Left ventricle myocardium inferior (tissue), 1 donor: ENCODE measurements around the gene EED. TPM values are rescaled to one million over a fixed set of nuclear protein-coding genes. Genes with fewer than 3 reads are reported as not detected.

Experiments used
- DNase-seq: peaks from one replicate; pipeline ENCODE4 v3.0.0-alpha.2; 2020
- H3K27ac ChIP-seq: fragments of 200-600 bp; replicated peaks from 2 replicates; pipeline ENCODE4 v1.8.0; 2021
- H3K27me3 ChIP-seq: fragments of 200-600 bp; 2 replicates; pipeline ENCODE4 v1.8.0; 2021; ENCODE audit warnings: low read depth
- H3K36me3 ChIP-seq: fragments of 200-600 bp; 2 replicates; pipeline ENCODE4 v1.8.0; 2021
- H3K4me1 ChIP-seq: fragments of 200-600 bp; 2 replicates; pipeline ENCODE4 v1.8.0; 2021
- H3K4me3 ChIP-seq: fragments of 200-600 bp; 2 replicates; pipeline ENCODE4 v1.8.0; 2021; ENCODE audit warnings: mild to moderate bottlenecking, moderate library complexity
- H3K9me3 ChIP-seq: fragments of 200-600 bp; replicated peaks from 2 replicates; pipeline ENCODE4 v1.8.0; 2021
- intact Hi-C: fragments of 100-400 bp; cut with micrococcal nuclease; formaldehyde crosslinking; loops from one replicate; pipeline ENCODE4 v1.11.0; 2022
- total RNA-seq: library from RNA; stranded (reverse); fragmentation: NEBNext Ultra II Directional; extraction: Animal tissue kit (Norgen Biotek cat#: 25700); gene quantifications from one replicate; pipeline ENCODE4 v1.2.1, GENCODE V29; 2021
- TF ChIP-seq, protein P1 (sequence below): fragments of 200-600 bp; IDR thresholded peaks from 2 replicates; pipeline ENCODE4 v1.8.0; 2021; ENCODE audit warnings: antibody characterized with exemption, mild to moderate bottlenecking, borderline replicate concordance
- donor health status: DM: no; HTN: yes; CAD: no; lungs with severe emphysema.

Gene EED
- total RNA-seq, 1 donor from 2014 or later: 13.1 TPM

DNA sequence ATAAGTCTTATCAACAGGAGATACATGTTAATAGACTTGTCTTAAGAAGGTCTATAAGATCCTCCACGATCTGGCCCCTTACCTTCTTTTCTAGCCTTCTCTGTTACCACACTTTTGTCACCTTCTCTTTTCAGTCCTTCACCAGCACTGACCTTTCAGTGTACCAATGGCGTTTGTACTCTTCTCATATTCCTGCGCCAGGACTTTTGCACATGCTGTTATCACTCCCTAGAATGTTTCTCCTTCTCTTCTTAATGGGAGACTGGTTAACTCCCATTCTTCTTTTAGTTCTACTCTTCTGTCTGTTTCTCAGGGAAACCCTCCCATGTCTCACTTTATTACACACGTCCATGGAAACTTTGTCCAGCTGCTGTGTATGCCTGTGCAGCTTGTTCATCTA is 4.4 kb upstream of the EED start:
- TF ChIP-seq, protein P1, sequence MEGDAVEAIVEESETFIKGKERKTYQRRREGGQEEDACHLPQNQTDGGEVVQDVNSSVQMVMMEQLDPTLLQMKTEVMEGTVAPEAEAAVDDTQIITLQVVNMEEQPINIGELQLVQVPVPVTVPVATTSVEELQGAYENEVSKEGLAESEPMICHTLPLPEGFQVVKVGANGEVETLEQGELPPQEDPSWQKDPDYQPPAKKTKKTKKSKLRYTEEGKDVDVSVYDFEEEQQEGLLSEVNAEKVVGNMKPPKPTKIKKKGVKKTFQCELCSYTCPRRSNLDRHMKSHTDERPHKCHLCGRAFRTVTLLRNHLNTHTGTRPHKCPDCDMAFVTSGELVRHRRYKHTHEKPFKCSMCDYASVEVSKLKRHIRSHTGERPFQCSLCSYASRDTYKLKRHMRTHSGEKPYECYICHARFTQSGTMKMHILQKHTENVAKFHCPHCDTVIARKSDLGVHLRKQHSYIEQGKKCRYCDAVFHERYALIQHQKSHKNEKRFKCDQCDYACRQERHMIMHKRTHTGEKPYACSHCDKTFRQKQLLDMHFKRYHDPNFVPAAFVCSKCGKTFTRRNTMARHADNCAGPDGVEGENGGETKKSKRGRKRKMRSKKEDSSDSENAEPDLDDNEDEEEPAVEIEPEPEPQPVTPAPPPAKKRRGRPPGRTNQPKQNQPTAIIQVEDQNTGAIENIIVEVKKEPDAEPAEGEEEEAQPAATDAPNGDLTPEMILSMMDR: no peak

GRCh38 chr11:86241956-86242535 is 2.5 kb upstream of the EED start:
- intact Hi-C loops: no loop called here
- Histone ChIP-seq H3K9me3 (no peaks in the 10 kb centered on the region), H3K27me3 (peaks cover 7% of the 10 kb centered on the region), H3K4me3 (no peak overlapping the region), H3K27ac (no peak overlapping the region), H3K36me3 (no peaks in the 10 kb centered on the region), H3K4me1 (peaks cover 29% of the 10 kb centered on the region)
- TF ChIP-seq, protein P1: no peak
- no peak for DNase-seq

More for the DNA sequence above, 4.4 kb upstream of the EED start:
- peaks cover 7% of the 10 kb centered on the region for H3K27me3 ChIP-seq
- DNase-seq: no peak
- intact Hi-C loops: no loop called here
- no peak overlapping the region for H3K27ac ChIP-seq
- H3K9me3 ChIP-seq: no peaks in the 10 kb centered on the region
- H3K4me1 ChIP-seq: peaks cover 10% of the 10 kb centered on the region
- no peak overlapping the region for H3K4me3 ChIP-seq
- no peaks in the 10 kb centered on the region for H3K36me3 ChIP-seq

GRCh38 chr11:86243396-86243795 is 1.2 kb upstream of the EED start:
- H3K4me1 ChIP-seq: peaks cover 42% of the 10 kb centered on the region
- H3K36me3 ChIP-seq: no peaks in the 10 kb centered on the region
- no peak overlapping the region for H3K27ac ChIP-seq
- intact Hi-C loops: no loop called here
- no peak for DNase-seq
- no peak overlapping the region for H3K4me3 ChIP-seq
- H3K9me3 ChIP-seq: no peaks in the 10 kb centered on the region
- H3K27me3 ChIP-seq: peaks cover 7% of the 10 kb centered on the region
- TF ChIP-seq, protein P1: no peak

GRCh38 chr11:86244063-86244521 is 461 bp upstream of the EED start:
- intact Hi-C loops: no loop called here
- H3K36me3 ChIP-seq: no peaks in the 10 kb centered on the region
- H3K4me3 ChIP-seq: peak overlapping the region; percentile 88
- H3K4me1 ChIP-seq: peaks cover 49% of the 10 kb centered on the region
- peaks cover 7% of the 10 kb centered on the region for H3K27me3 ChIP-seq
- peak overlapping the region; percentile 100 for H3K27ac ChIP-seq
- DNase-seq: peak; percentile 87
- TF ChIP-seq, protein P1: no peak
- H3K9me3 ChIP-seq: no peaks in the 10 kb centered on the region

GRCh38 chr11:86245369-86246292 is 1.1 kb downstream of the EED start:
- H3K27ac ChIP-seq: peak overlapping the region; percentile 100
- TF ChIP-seq, protein P1: no peak
- peaks cover 64% of the 10 kb centered on the region for H3K4me1 ChIP-seq
- no peaks in the 10 kb centered on the region for H3K36me3 ChIP-seq
- no peak for DNase-seq
- H3K9me3 ChIP-seq: no peaks in the 10 kb centered on the region
- intact Hi-C loops: no loop called here
- peaks cover 1% of the 10 kb centered on the region for H3K27me3 ChIP-seq
- peak overlapping the region; percentile 88 for H3K4me3 ChIP-seq
